ENCODE data around the gene F10. TPM values are rescaled to one million over a fixed set of nuclear protein-coding genes. Genes with fewer than 3 reads are reported as not detected.

F10 gene
- polyA plus RNA-seq, 1 of the 3 experiments (the other 2 are of a cell fraction) = 12.5 TPM

- no peak for TF ChIP-seq RXRA (IDR thresholded peaks at IDR 0.05; ENCODE audit: borderline replicate concordance, low read depth)
- no peak for TF ChIP-seq RAD21 (IDR thresholded peaks at IDR 0.05; ENCODE audit: low read length)
- TF ChIP-seq TCF12 (IDR thresholded peaks at IDR 0.05) = no peak
- no peak for TF ChIP-seq USF1 (IDR thresholded peaks at IDR 0.05; ENCODE audit: borderline replicate concordance, low read depth)
- no peak for TF ChIP-seq SMC3 (IDR thresholded peaks at IDR 0.05; ENCODE audit: low read depth, low read length)
- TF ChIP-seq RCOR1 (IDR thresholded peaks at IDR 0.05; ENCODE audit: low read length) = no peak
- TF ChIP-seq TAF1 (IDR thresholded peaks at IDR 0.05; ENCODE audit: borderline replicate concordance, low read depth, low read length) = no peak
- no peak for TF ChIP-seq RFX5 (IDR thresholded peaks at IDR 0.05; ENCODE audit: low read length)
- no peak for TF ChIP-seq SIN3A (IDR thresholded peaks at IDR 0.05; ENCODE audit: borderline replicate concordance, low read depth, low read length)
- no peak for TF ChIP-seq MXI1 (IDR thresholded peaks at IDR 0.05; ENCODE audit: low read depth, low read length)
- TF ChIP-seq ZBTB33 (IDR thresholded peaks at IDR 0.05; ENCODE audit: borderline replicate concordance, low read depth) = no peak
- TF ChIP-seq FOSL2 (IDR thresholded peaks at IDR 0.05; ENCODE audit: borderline replicate concordance, low read depth) = no peak
- no peaks in the 10 kb centered on the region for H3F3A ChIP-seq (replicated peaks; ENCODE audit: insufficient read depth)
- WGBS (ENCODE audit: low lambda C conversion rate) = 65% methylated on average over 17 of the region's 25 CpGs
- H3K4me1 ChIP-seq (ENCODE audit: control insufficient read depth in 1 of 2, insufficient read depth in 2 of 2, low read depth in 1 of 2, low read length in 1 of 2) = peaks cover 0 to 9% of the 10 kb centered on the region in 2 experiments; a peak in 1 of 4 replicates
- no peak overlapping the region for H3K9ac ChIP-seq
- H3K27me3 ChIP-seq (ENCODE audit: insufficient read depth) = no peaks in the 10 kb centered on the region
- CTCF ChIA-PET = interaction anchor here (1.5 kb wide), 1 partner anchor 153 kb away, joined by 6 read pairs; no protein-coding TSS in a partner anchor
- H3K4me3 ChIP-seq (ENCODE audit: low read depth in 2 of 2, low read length in 1 of 2) = no peak overlapping the region
- POLR2A ChIA-PET = no interaction called here
- DNase-seq = no peak
- H3K9me3 ChIP-seq = no peaks in the 10 kb centered on the region
- no peak overlapping the region for H3K27ac ChIP-seq (ENCODE audit: low read depth in 2 of 2, low read length in 1 of 2)
- no peaks in the 10 kb centered on the region for H4K20me1 ChIP-seq (ENCODE audit: insufficient read depth)
- no peaks in the 10 kb centered on the region for H3K79me2 ChIP-seq (ENCODE audit: insufficient read depth)
- no peak overlapping the region for H3K4me2 ChIP-seq
- H3K9me2 ChIP-seq = no peaks in the 10 kb centered on the region
- no peaks in the 10 kb centered on the region for H3K36me3 ChIP-seq (replicated peaks in 1 of 2; ENCODE audit: control insufficient read depth in 1 of 2, insufficient read depth in 2 of 2, low read length in 1 of 2)
- H2AFZ ChIP-seq (ENCODE audit: low read depth) = no peak overlapping the region
Observed at GRCh38 chr13:113095146-113096051, 27.2 kb upstream of the F10 start.

GRCh38 chr13:113096052-113096744 is 26.4 kb upstream of the F10 start:
- DNase-seq = no peak
- Histone ChIP-seq H3K79me2 (ENCODE audit: insufficient read depth) (no peaks in the 10 kb centered on the region), H2AFZ (ENCODE audit: low read depth) (no peak overlapping the region), H3K36me3 (replicated peaks in 1 of 2; ENCODE audit: control insufficient read depth in 1 of 2, insufficient read depth in 2 of 2, low read length in 1 of 2) (no peaks in the 10 kb centered on the region), H3K9me3 (no peaks in the 10 kb centered on the region), H3K27ac (ENCODE audit: low read depth in 2 of 2, low read length in 1 of 2) (no peak overlapping the region), H3K27me3 (ENCODE audit: insufficient read depth) (no peaks in the 10 kb centered on the region), H3K4me1 (ENCODE audit: control insufficient read depth in 1 of 2, insufficient read depth in 2 of 2, low read depth in 1 of 2, low read length in 1 of 2) (peaks cover 0 to 9% of the 10 kb centered on the region in 2 experiments; a peak in 1 of 4 replicates), H3F3A (replicated peaks; ENCODE audit: insufficient read depth) (no peaks in the 10 kb centered on the region), H3K4me3 (ENCODE audit: low read depth in 2 of 2, low read length in 1 of 2) (no peak overlapping the region), H4K20me1 (ENCODE audit: insufficient read depth) (no peaks in the 10 kb centered on the region), H3K4me2 (no peak overlapping the region), H3K9me2 (no peaks in the 10 kb centered on the region), H3K9ac (no peak overlapping the region)
- POLR2A ChIA-PET = no interaction called here
- WGBS (ENCODE audit: low lambda C conversion rate) = 83% methylated on average over 20 of the region's 61 CpGs
- CTCF ChIA-PET = no interaction called here
- no peak for TF ChIP-seq NFIC (IDR thresholded peaks at IDR 0.05; ENCODE audit: borderline replicate concordance)
- no peak for TF ChIP-seq EP300 (IDR thresholded peaks at IDR 0.05; ENCODE audit: borderline replicate concordance in 1 of 2, low read depth in 1 of 2, low read length in 1 of 2)
- no peak for TF ChIP-seq RXRA (IDR thresholded peaks at IDR 0.05; ENCODE audit: borderline replicate concordance, low read depth)
- TF ChIP-seq IRF3 (IDR thresholded peaks at IDR 0.05; ENCODE audit: low read depth, low read length) = no peak
- no peak for TF ChIP-seq RFX5 (IDR thresholded peaks at IDR 0.05; ENCODE audit: low read length)
- no peak for TF ChIP-seq ZBTB33 (IDR thresholded peaks at IDR 0.05; ENCODE audit: borderline replicate concordance, low read depth)
- TF ChIP-seq CHD2 (IDR thresholded peaks at IDR 0.05; ENCODE audit: low read length, partially characterized antibody) = no peak
- no peak for TF ChIP-seq YY1 (IDR thresholded peaks at IDR 0.05; ENCODE audit: low read depth)
- TF ChIP-seq MXI1 (IDR thresholded peaks at IDR 0.05; ENCODE audit: low read depth, low read length) = no peak
- no peak for TF ChIP-seq ELF1 (IDR thresholded peaks at IDR 0.05)
- no peak for TF ChIP-seq EZH2phosphoT487 (IDR thresholded peaks at IDR 0.05; ENCODE audit: borderline replicate concordance, low read depth)
- TF ChIP-seq MEF2A (IDR thresholded peaks at IDR 0.05; ENCODE audit: borderline replicate concordance, low read depth) = no peak
